Osteoblast (primary cell): Measurements from ENCODE around the gene RAPGEF1. TPM values are rescaled to one million over a fixed set of nuclear protein-coding genes. Genes with fewer than 3 reads are reported as not detected.
A peak's percentile ranks its signal among the peaks of the same experiment; 100 is the strongest.

Experiments
- DNase-seq: peaks from one replicate; pipeline ENCODE4 v3.0.0; 2011; ENCODE audit warnings: low spot score, mixed read lengths; ENCODE audit not compliant: insufficient read length; ENCODE audit errors: missing footprints
- H2AFZ ChIP-seq: 2 replicates; pipeline ENCODE4 v1.6.0; 2011; ENCODE audit warnings: mild to moderate bottlenecking, low read length
- H3K27ac ChIP-seq: 2 replicates; pipeline ENCODE4 v1.5.1; 2011; ENCODE audit warnings: mild to moderate bottlenecking, low read depth, low read length, moderate library complexity
- H3K27me3 ChIP-seq: 2 replicates; pipeline ENCODE4 v1.6.0; 2012; ENCODE audit warnings: mild to moderate bottlenecking, control low read depth, inconsistent platforms, low read length, moderate library complexity; ENCODE audit not compliant: insufficient read depth
- H3K36me3 ChIP-seq: 2 replicates; pipeline ENCODE4 v1.5.1; 2011; ENCODE audit warnings: mild to moderate bottlenecking, low read length, control low read depth, moderate library complexity; ENCODE audit not compliant: insufficient read depth
- H3K4me1 ChIP-seq: 2 replicates; pipeline ENCODE4 v1.5.1; 2011; ENCODE audit warnings: mild to moderate bottlenecking, low read length, control low read depth, moderate library complexity; ENCODE audit not compliant: insufficient read depth
- H3K4me2 ChIP-seq: 2 replicates; pipeline ENCODE4 v1.6.0; 2011; ENCODE audit warnings: mild to moderate bottlenecking, low read length; ENCODE audit not compliant: insufficient read depth
- H3K4me3 ChIP-seq: fragments of 200-600 bp; sonication (generic); 3 replicates; pipeline ENCODE4 v1.5.1; 2012; ENCODE audit warnings: mild to moderate bottlenecking, low read length, inconsistent platforms; ENCODE audit not compliant: insufficient read depth
- H3K79me2 ChIP-seq: 2 replicates; pipeline ENCODE4 v1.6.0; 2012; ENCODE audit warnings: mild to moderate bottlenecking, low read length, control low read depth, inconsistent platforms; ENCODE audit not compliant: insufficient read depth
- H3K9me3 ChIP-seq: 2 replicates; pipeline ENCODE4 v1.5.1; 2011; ENCODE audit warnings: low read depth, low read length, control low read depth
- H4K20me1 ChIP-seq: 2 replicates; pipeline ENCODE4 v1.6.0; 2012; ENCODE audit warnings: mild to moderate bottlenecking, low read length, control low read depth; ENCODE audit not compliant: insufficient read depth
- CTCF ChIP-seq: IDR thresholded peaks from 2 replicates; pipeline ENCODE4 v1.5.1; 2011; ENCODE audit warnings: mild to moderate bottlenecking, low read depth, low read length, moderate library complexity; ENCODE audit errors: extremely low read depth
- total RNA-seq: library from RNA; depleted of rRNA; stranded (reverse); fragments of >200 nt; gene quantifications from 2 replicates; pipeline ENCODE4 v1.2.3, GENCODE V29; 2012

RAPGEF1 gene
- total RNA-seq, 1 donor = 34.7 TPM

DNA sequence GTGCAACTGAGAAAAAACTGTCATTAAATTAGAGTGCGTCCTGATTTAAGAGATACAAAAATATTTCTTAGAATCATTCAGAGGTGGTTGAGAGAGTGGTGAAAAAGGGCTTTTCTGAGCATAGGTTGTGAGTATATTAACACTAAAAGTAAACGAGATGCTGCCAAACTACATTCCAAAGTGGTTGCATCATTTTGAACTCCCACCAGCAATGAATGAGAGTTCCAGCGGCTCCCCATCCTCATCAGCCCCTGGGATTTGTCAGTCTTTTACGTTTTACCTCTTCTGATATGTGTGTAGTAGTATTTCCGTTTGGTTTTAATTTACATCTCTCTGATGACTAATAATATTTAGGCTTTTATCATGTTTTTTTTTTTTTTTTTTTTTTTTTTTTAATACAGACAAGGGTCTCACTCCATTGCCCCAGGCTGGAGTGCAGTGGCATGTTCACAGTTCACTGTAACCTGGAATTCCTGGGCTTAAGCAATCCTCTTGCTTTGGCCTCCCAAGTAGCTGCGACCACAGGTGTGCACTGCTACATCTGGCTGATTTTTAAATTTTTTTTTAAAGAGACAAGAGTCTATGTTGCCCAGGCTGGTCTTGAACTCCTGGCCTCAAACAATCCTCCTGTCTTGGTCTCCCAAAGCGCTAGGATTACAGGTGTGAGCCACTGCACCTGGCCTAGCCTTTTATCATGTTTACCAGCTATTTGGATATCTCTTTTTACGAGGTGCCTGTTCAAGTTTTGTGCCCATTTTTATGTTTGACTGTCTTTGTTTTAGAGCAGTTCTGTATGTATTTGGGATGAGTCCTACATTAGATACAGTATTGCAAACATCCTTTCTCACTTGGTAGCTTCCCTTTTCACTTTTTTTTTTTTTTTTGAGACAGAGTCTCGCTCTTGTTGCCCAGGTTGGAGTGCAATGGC is 177.6 kb downstream of the RAPGEF1 start:
- Histone ChIP-seq H3K36me3 (no peaks in the 10 kb centered on the region), H2AFZ (no peak overlapping the region), H3K4me2 (no peak overlapping the region), H3K27ac (no peak overlapping the region), H3K9me3 (no peaks in the 10 kb centered on the region), H3K4me3 (no peak overlapping the region), H3K4me1 (peaks cover 4% of the 10 kb centered on the region), H4K20me1 (no peaks in the 10 kb centered on the region), H3K27me3 (no peaks in the 10 kb centered on the region), H3K79me2 (no peaks in the 10 kb centered on the region)
- DNase-seq = peak; percentile 68
- no peak for TF ChIP-seq CTCF

GRCh38 chr9:131559421-131560000 is 180.4 kb downstream of the RAPGEF1 start:
- no peak overlapping the region for H3K4me3 ChIP-seq
- no peak for TF ChIP-seq CTCF

GRCh38 chr9:131557855-131558548 is 181.9 kb downstream of the RAPGEF1 start:
- Histone ChIP-seq H3K9me3 (peaks cover 2% of the 10 kb centered on the region), H3K4me2 (no peak overlapping the region), H4K20me1 (no peaks in the 10 kb centered on the region), H2AFZ (no peak overlapping the region), H3K4me1 (peaks cover 4% of the 10 kb centered on the region), H3K36me3 (no peaks in the 10 kb centered on the region), H3K4me3 (no peak overlapping the region), H3K27me3 (peaks cover 26% of the 10 kb centered on the region), H3K79me2 (no peaks in the 10 kb centered on the region), H3K27ac (no peak overlapping the region)
- no peak for TF ChIP-seq CTCF
- DNase-seq = peak; percentile 32

More at GRCh38 chr9:131559421-131560000, 180.4 kb downstream of the RAPGEF1 start:
- H3K9me3 ChIP-seq = no peaks in the 10 kb centered on the region
- H3K27ac ChIP-seq = no peak overlapping the region
- H2AFZ ChIP-seq = no peak overlapping the region
- no peak overlapping the region for H3K4me2 ChIP-seq
- peaks cover 13% of the 10 kb centered on the region for H3K27me3 ChIP-seq
- DNase-seq = peak; percentile 18
- H4K20me1 ChIP-seq = no peaks in the 10 kb centered on the region
- no peaks in the 10 kb centered on the region for H3K79me2 ChIP-seq
- no peaks in the 10 kb centered on the region for H3K36me3 ChIP-seq
- peaks cover 4% of the 10 kb centered on the region for H3K4me1 ChIP-seq
